SK-N-SH treated with all-trans-retinoic acid at 6 μM for 48 hours (cell line): ENCODE data around the gene ANKRD55.
"Not testable (repeated sequence)": the region's sequence is repeated elsewhere in the genome, so short reads cannot be mapped to it uniquely, and the experiment has no call there.

Experiments used
- ATAC-seq: fragments of 200-7000 bp; cut with Tn5 transposase; 3 replicates; pipeline ENCODE4 v1.9.1; 2020; ENCODE audit warnings: mild to moderate bottlenecking, moderate library complexity
- ARNTL ChIP-seq: fragments of 450-650 bp; formaldehyde crosslinking; IDR thresholded peaks from 2 replicates; pipeline ENCODE4 v1.5.0; 2020; ENCODE audit warnings: low read depth, mild to moderate bottlenecking, moderate library complexity, borderline replicate concordance
- CREB5 ChIP-seq: fragments of 250-450 bp; sonication (Bioruptor Pico); IDR thresholded peaks from 2 replicates; pipeline ENCODE4 v1.5.1; 2020; ENCODE audit warnings: low read depth, mild to moderate bottlenecking, moderate library complexity
- CSDC2 ChIP-seq: fragments of 250-450 bp; sonication (Bioruptor Pico); IDR thresholded peaks from 2 replicates; pipeline ENCODE4 v1.5.0; 2020; ENCODE audit warnings: mild to moderate bottlenecking, moderate library complexity
- CSRNP3 ChIP-seq: fragments of 250-450 bp; sonication (Bioruptor Pico); IDR thresholded peaks from 2 replicates; pipeline ENCODE4 v1.5.1; 2021; ENCODE audit warnings: mild to moderate bottlenecking, moderate library complexity
- ESRRG ChIP-seq: fragments of 250-450 bp; sonication (Bioruptor Pico); IDR thresholded peaks from 2 replicates; pipeline ENCODE4 v1.6.1; 2021; ENCODE audit warnings: mild to moderate bottlenecking
- OSR1 ChIP-seq: fragments of 250-450 bp; sonication (Bioruptor Pico); IDR thresholded peaks from 2 replicates; pipeline ENCODE4 v1.8.0; 2022; ENCODE audit warnings: moderate library complexity, mild to moderate bottlenecking, inconsistent platforms
- PATZ1 ChIP-seq: fragments of 250-450 bp; sonication (Bioruptor Pico); IDR thresholded peaks from 2 replicates; pipeline ENCODE4 v1.8.0; 2020; ENCODE audit warnings: mild to moderate bottlenecking, moderate library complexity, borderline replicate concordance
- POU6F1 ChIP-seq: fragments of 250-450 bp; sonication (Bioruptor Pico); IDR thresholded peaks from 2 replicates; pipeline ENCODE4 v1.8.0; 2021; ENCODE audit warnings: low read depth, mild to moderate bottlenecking, moderate library complexity, borderline replicate concordance
- RARB ChIP-seq: fragments of 250-450 bp; sonication (Bioruptor Pico); IDR thresholded peaks from 2 replicates; pipeline ENCODE4 v1.8.0; 2021; ENCODE audit warnings: mild to moderate bottlenecking, moderate library complexity
- SNAI2 ChIP-seq: fragments of 250-450 bp; sonication (Bioruptor Pico); IDR thresholded peaks from 2 replicates; pipeline ENCODE4 v1.5.0; 2020; ENCODE audit warnings: mild to moderate bottlenecking, moderate library complexity
- TOX ChIP-seq: fragments of 250-450 bp; sonication (Bioruptor Pico); IDR thresholded peaks from 2 replicates; pipeline ENCODE4 v1.8.0; 2021; ENCODE audit warnings: mild to moderate bottlenecking, moderate library complexity, borderline replicate concordance
- TSHZ2 ChIP-seq: fragments of 250-450 bp; sonication (Bioruptor Pico); IDR thresholded peaks from 2 replicates; pipeline ENCODE4 v1.5.0; 2020; ENCODE audit warnings: mild to moderate bottlenecking, moderate library complexity
- ZFP3 ChIP-seq: fragments of 250-450 bp; sonication (Bioruptor Pico); IDR thresholded peaks from 2 replicates; pipeline ENCODE4 v1.5.0; 2020; ENCODE audit warnings: mild to moderate bottlenecking, moderate library complexity
- ZNF565 ChIP-seq: fragments of 450-650 bp; formaldehyde crosslinking; conservative IDR thresholded peaks from 2 replicates; pipeline ENCODE4 v1.5.0; 2020; ENCODE audit warnings: low read depth, mild to moderate bottlenecking, moderate library complexity
- ZNF70 ChIP-seq: fragments of 450-650 bp; formaldehyde crosslinking; IDR thresholded peaks from 2 replicates; pipeline ENCODE4 v1.5.0; 2020; ENCODE audit warnings: mild to moderate bottlenecking, moderate library complexity

The ANKRD55 gene

GRCh38 chr5:56154732-56155484, 78.2 kb downstream of the ANKRD55 start:
- no peak for ATAC-seq
- TF ChIP-seq SNAI2: no peak
- no peak for TF ChIP-seq TSHZ2 (CRISPR knock-in tag)
- no peak for TF ChIP-seq CSDC2 (CRISPR knock-in tag)
- no peak for TF ChIP-seq CREB5
- TF ChIP-seq ARNTL: no peak
- no peak for TF ChIP-seq TOX (CRISPR knock-in tag)
- TF ChIP-seq, all 23 proteins: peak for 0

- no peak for ATAC-seq
Measured at GRCh38 chr5:56152437-56152836, 80.7 kb downstream of the ANKRD55 start.

GRCh38 chr5:56150756-56151155, 82.4 kb downstream of the ANKRD55 start:
- ATAC-seq: not testable (repeated sequence)

More at GRCh38 chr5:56152437-56152836, 80.7 kb downstream of the ANKRD55 start:
- TF ChIP-seq ESRRG (CRISPR knock-in tag) (no peak), RARB (CRISPR knock-in tag) (no peak)

- no peak for TF ChIP-seq POU6F1 (CRISPR knock-in tag)
- TF ChIP-seq RARB (CRISPR knock-in tag): no peak
- TF ChIP-seq CREB5: no peak
- no peak for TF ChIP-seq TOX (CRISPR knock-in tag)
- TF ChIP-seq PATZ1: no peak
- no peak for TF ChIP-seq ZNF565 (CRISPR knock-in tag)
- TF ChIP-seq CSRNP3 (CRISPR knock-in tag): no peak
- no peak for TF ChIP-seq SNAI2
- no peak for TF ChIP-seq ZNF70
- TF ChIP-seq ZFP3: no peak
- no peak for TF ChIP-seq OSR1 (CRISPR knock-in tag)
- TF ChIP-seq CSDC2 (CRISPR knock-in tag): no peak
- no peak for ATAC-seq
Measured at GRCh38 chr5:56148453-56148971, 84.6 kb downstream of the ANKRD55 start.
